GM23248 (cell line): ENCODE measurements around the gene CDC45. TPM values are rescaled to one million over a fixed set of nuclear protein-coding genes. Genes with fewer than 3 reads are reported as not detected.

Source experiments
- DNase-seq: peaks from one replicate; pipeline ENCODE4 v3.0.0-alpha.2; 2015
- H2AFZ ChIP-seq: fragments of 200-600 bp; sonication (generic); 2 replicates; pipeline ENCODE4 v1.6.1; 2016; ENCODE audit warnings: antibody characterized with exemption
- H3F3A ChIP-seq: fragments of 200-600 bp; sonication (generic); 2 replicates; pipeline ENCODE4 v1.6.1; 2016; ENCODE audit warnings: mild to moderate bottlenecking, antibody characterized with exemption, mixed run types; ENCODE audit not compliant: insufficient read depth
- H3K27ac ChIP-seq: fragments of 200-600 bp; sonication (generic); 2 replicates; pipeline ENCODE4 v1.5.1; 2016; ENCODE audit warnings: mild to moderate bottlenecking
- H3K27me3 ChIP-seq: fragments of 200-600 bp; sonication (generic); replicated peaks from 2 replicates; pipeline ENCODE4 v1.6.1; 2016; ENCODE audit warnings: mild to moderate bottlenecking; ENCODE audit not compliant: insufficient read depth
- H3K36me3 ChIP-seq: fragments of 200-600 bp; sonication (generic); 2 replicates; pipeline ENCODE4 v1.6.1; 2016; ENCODE audit warnings: low read depth, mild to moderate bottlenecking
- H3K4me1 ChIP-seq: fragments of 200-600 bp; sonication (generic); 2 replicates; pipeline ENCODE4 v1.6.1; 2016; ENCODE audit warnings: mild to moderate bottlenecking; ENCODE audit not compliant: insufficient read depth
- H3K4me2 ChIP-seq: fragments of 200-600 bp; sonication (generic); one replicate; pipeline ENCODE4 v1.6.1; 2016; ENCODE audit warnings: mild to moderate bottlenecking; ENCODE audit not compliant: unreplicated experiment
- H3K4me3 ChIP-seq: fragments of 200-600 bp; sonication (generic); 2 replicates; pipeline ENCODE4 v1.5.1; 2016; ENCODE audit warnings: mild to moderate bottlenecking
- H3K79me2 ChIP-seq: fragments of 200-600 bp; sonication (generic); 2 replicates; pipeline ENCODE4 v1.6.1; 2016; ENCODE audit warnings: mild to moderate bottlenecking; ENCODE audit not compliant: insufficient read depth
- H3K9ac ChIP-seq: fragments of 200-600 bp; sonication (generic); 2 replicates; pipeline ENCODE4 v1.6.1; 2016; ENCODE audit warnings: mild to moderate bottlenecking
- H3K9me2 ChIP-seq: fragments of 200-600 bp; sonication (generic); 2 replicates; pipeline ENCODE4 v1.6.1; 2016; ENCODE audit warnings: mixed run types, mild to moderate bottlenecking, moderate library complexity; ENCODE audit not compliant: insufficient read depth
- H3K9me3 ChIP-seq: fragments of 200-600 bp; sonication (generic); one replicate; pipeline ENCODE4 v1.6.1; 2017; ENCODE audit warnings: low read depth
- H4K20me1 ChIP-seq: fragments of 200-600 bp; sonication (generic); 2 replicates; pipeline ENCODE4 v1.6.0; 2016; ENCODE audit not compliant: insufficient read depth
- EZH2 ChIP-seq: fragments of 200-600 bp; sonication (generic); IDR thresholded peaks from 2 replicates; pipeline ENCODE4 v1.6.1; 2018; ENCODE audit warnings: antibody characterized with exemption, mild to moderate bottlenecking; ENCODE audit not compliant: insufficient read depth, poor library complexity, severe bottlenecking
- EZH2phosphoT487 ChIP-seq: fragments of 200-600 bp; sonication (generic); IDR thresholded peaks from 2 replicates; pipeline ENCODE4 v1.6.1; 2018; ENCODE audit warnings: antibody characterized with exemption, moderate library complexity, mild to moderate bottlenecking, low read depth; ENCODE audit not compliant: insufficient read depth
- WGBS, 2 experiments: methylation state at CpG; one replicate each; pipeline ENCODE4 v1.1.6; 2015 to 2017; ENCODE audit warnings: low lambda C conversion rate in 2 of 2, low coverage in 1 of 2; ENCODE audit errors: missing lambda C conversion rate in 2 of 2; 5-methylcytosine and 5-hydroxymethylcytosine counted together
- in situ Hi-C: fragments of 300-500 bp; cut with MboI; formaldehyde crosslinking; loops from 2 replicates; pipeline ENCODE4 v1.15.0; 2020
- polyA plus RNA-seq: library from polyadenylated mRNA; unstranded; fragments of >200 nt; fragmentation: Nextera tagmentation; extraction: Ambion mirVana; gene quantifications from 2 replicates; pipeline ENCODE4 v1.2.1, GENCODE V29; 2016
- total RNA-seq: library from RNA; depleted of rRNA; stranded (reverse); fragments of >200 nt; shearing (Covaris generic); gene quantifications from 2 replicates; pipeline ENCODE4 v1.2.3, GENCODE V29; 2014

CDC45 gene
- total and polyA plus RNA-seq, 2 experiments from 2014 or later, result 9.5 to 10.1 TPM

DNA sequence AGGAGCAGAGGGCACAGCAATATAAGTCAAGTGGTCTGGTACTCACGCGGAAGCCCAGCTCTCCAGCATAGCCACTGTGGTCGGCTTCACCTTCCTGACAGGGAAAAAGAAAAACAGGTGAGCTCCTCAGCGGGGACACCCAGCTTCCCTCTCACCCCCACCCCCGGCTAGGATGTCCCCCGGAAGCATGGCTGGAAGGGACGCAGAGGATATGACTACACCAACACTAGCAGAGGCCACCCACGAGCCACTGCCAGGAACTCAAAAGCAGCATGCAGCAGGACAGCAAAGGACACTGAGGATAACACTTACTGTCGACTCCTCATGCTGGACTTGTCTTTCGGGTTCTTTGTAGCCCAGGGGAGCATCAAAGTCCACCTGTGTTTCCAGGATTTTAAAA is 23.2 kb upstream of the CDC45 start:
- Histone ChIP-seq H3K36me3 (peaks cover 41% of the 10 kb centered on the region), H4K20me1 (no peaks in the 10 kb centered on the region), H3K27ac (no peak overlapping the region), H3K79me2 (no peaks in the 10 kb centered on the region), H3K9me2 (no peaks in the 10 kb centered on the region), H2AFZ (no peak overlapping the region), H3K9me3 (no peaks in the 10 kb centered on the region), H3K4me2 (no peak overlapping the region), H3F3A (0 out of 2 replicates have a peak, but pooled peaks cover 4% of the 10 kb centered on the region), H3K27me3 (no peaks in the 10 kb centered on the region), H3K4me3 (no peak overlapping the region), H3K9ac (no peak overlapping the region), H3K4me1 (peaks cover 7% of the 10 kb centered on the region; the same call in 1 of the 2 replicates)
- WGBS, 2 experiments, result 93 to 95% methylated on average over 8 to 10 of the region's 10 CpGs
- TF ChIP-seq EZH2 (no peak), EZH2phosphoT487 (no peak)
- no peak for DNase-seq
- in situ Hi-C loops, result no loop called here

DNA sequence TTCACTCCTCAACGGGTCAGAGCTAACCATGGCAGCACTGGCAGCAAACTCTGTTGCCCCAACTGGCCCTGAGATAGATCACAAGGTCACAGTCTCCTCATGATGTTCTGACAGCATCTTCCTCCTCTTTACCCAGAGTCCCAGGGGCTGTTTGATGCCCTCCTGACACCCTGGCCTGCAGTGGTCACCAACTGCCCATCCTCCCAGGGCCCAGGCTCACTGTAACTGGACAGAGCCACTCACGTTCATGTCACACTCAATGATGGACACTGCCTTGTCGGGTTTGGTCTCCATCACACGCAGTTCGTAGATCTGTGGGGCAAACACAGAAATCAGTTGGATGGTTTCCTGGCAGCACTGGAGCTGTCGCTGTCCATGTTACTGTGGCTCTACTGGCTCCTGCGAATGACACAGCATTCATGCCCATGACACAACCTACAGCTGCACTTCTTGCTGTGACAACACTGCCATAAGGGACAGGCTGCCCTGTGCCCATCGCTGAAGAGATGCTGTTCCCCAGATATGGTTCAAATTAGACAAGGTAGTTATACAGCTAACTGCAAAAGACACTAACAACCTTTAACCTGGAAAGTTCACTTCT is 21.8 kb upstream of the CDC45 start:
- Histone ChIP-seq H3K9ac (no peak overlapping the region), H4K20me1 (no peaks in the 10 kb centered on the region), H3K27me3 (no peaks in the 10 kb centered on the region), H3K9me3 (no peaks in the 10 kb centered on the region), H2AFZ (no peak overlapping the region), H3K79me2 (no peaks in the 10 kb centered on the region), H3K4me3 (no peak overlapping the region), H3K36me3 (peaks cover 52% of the 10 kb centered on the region), H3F3A (no peaks in the 10 kb centered on the region), H3K9me2 (no peaks in the 10 kb centered on the region), H3K27ac (no peak overlapping the region), H3K4me1 (peaks cover 8% of the 10 kb centered on the region; the same call in 1 of the 2 replicates), H3K4me2 (no peak overlapping the region)
- 90 to 93% methylated on average over 8 of the region's 8 CpGs for WGBS, 2 experiments
- no peak for TF ChIP-seq EZH2
- no peak for TF ChIP-seq EZH2phosphoT487
- DNase-seq, result no peak
- in situ Hi-C loops, result no loop called here

- Histone ChIP-seq H3K36me3 (peaks cover 51% of the 10 kb centered on the region), H4K20me1 (no peaks in the 10 kb centered on the region), H3K27me3 (no peaks in the 10 kb centered on the region), H3K4me2 (no peak overlapping the region), H3K4me1 (peaks cover 27% of the 10 kb centered on the region), H3K9ac (no peak overlapping the region), H3K4me3 (no peak overlapping the region), H3F3A (peaks cover 14% of the 10 kb centered on the region), H3K79me2 (no peaks in the 10 kb centered on the region), H3K9me2 (no peaks in the 10 kb centered on the region), H2AFZ (no peak overlapping the region), H3K9me3 (no peaks in the 10 kb centered on the region), H3K27ac (no peak overlapping the region)
- no peak for DNase-seq
- WGBS, 2 experiments, result 43 to 53% methylated on average over 2 of the region's 2 CpGs
- TF ChIP-seq EZH2phosphoT487 (no peak), EZH2 (no peak)
- in situ Hi-C loops, result no loop called here
Observed at GRCh38 chr22:19460036-19460435, 19.7 kb upstream of the CDC45 start.

DNA sequence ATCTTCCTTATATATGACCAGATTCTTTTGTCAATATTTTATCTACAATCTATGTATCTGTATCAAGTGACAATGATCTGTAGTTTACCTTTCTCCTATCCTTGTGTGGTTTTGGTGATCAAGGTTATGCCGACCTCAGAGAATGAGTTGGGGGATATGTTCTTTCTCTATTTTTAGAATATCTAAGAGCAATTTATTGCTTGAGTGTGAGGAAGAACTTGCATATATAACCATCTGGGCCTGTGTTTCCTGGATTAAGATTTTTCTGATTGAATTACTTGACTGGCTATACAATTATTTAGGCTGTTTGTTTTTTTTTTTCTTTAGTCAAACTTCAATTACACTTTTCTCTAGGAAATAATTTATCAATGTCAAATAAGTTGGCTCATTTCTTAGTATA is 18.2 kb upstream of the CDC45 start:
- no peak overlapping the region for H3K4me3 ChIP-seq
- in situ Hi-C loops, result no loop called here
- DNase-seq, result no peak
- 100% methylated on average over 1 of the region's 1 CpG for WGBS, 2 experiments
- H2AFZ ChIP-seq, result no peak overlapping the region
- no peaks in the 10 kb centered on the region for H3K27me3 ChIP-seq
- peaks cover 21% of the 10 kb centered on the region for H3K4me1 ChIP-seq
- H3K4me2 ChIP-seq, result no peak overlapping the region
- H3K9ac ChIP-seq, result no peak overlapping the region
- H3K9me3 ChIP-seq, result no peaks in the 10 kb centered on the region
- TF ChIP-seq EZH2phosphoT487 (no peak), EZH2 (no peak)
- no peaks in the 10 kb centered on the region for H3K79me2 ChIP-seq
- H4K20me1 ChIP-seq, result no peaks in the 10 kb centered on the region
- no peak overlapping the region for H3K27ac ChIP-seq
- H3K9me2 ChIP-seq, result no peaks in the 10 kb centered on the region
- H3F3A ChIP-seq, result peaks cover 19% of the 10 kb centered on the region
- peaks cover 45% of the 10 kb centered on the region for H3K36me3 ChIP-seq

GRCh38 chr22:19463008-19463407 is 16.7 kb upstream of the CDC45 start:
- no peak for DNase-seq
- Histone ChIP-seq H3K79me2 (no peaks in the 10 kb centered on the region), H3K4me2 (no peak overlapping the region), H3K9me3 (no peaks in the 10 kb centered on the region), H3K27me3 (no peaks in the 10 kb centered on the region), H3K9me2 (no peaks in the 10 kb centered on the region), H3K9ac (peak overlapping the region; percentile 63), H3K36me3 (peaks cover 53% of the 10 kb centered on the region), H4K20me1 (no peaks in the 10 kb centered on the region), H3F3A (peaks cover 19% of the 10 kb centered on the region), H2AFZ (no peak overlapping the region), H3K4me3 (no peak overlapping the region), H3K4me1 (peaks cover 21% of the 10 kb centered on the region), H3K27ac (peak overlapping the region; percentile 81)
- in situ Hi-C loops, result no loop called here
- 96 to 97% methylated on average over 1 of the region's 1 CpG for WGBS, 2 experiments
- TF ChIP-seq EZH2phosphoT487, result no peak
